ENCODE results near the gene YKT6. TPM values are rescaled to one million over a fixed set of nuclear protein-coding genes. Genes with fewer than 3 reads are reported as not detected.

Gene YKT6
- 111 to 125 TPM (median 118 TPM) in 5 replicates for total RNA-seq (2022; extraction: Qiagen RNA extraction; ENCODE audit: low read depth)

GRCh38 chr7:44200699-44201461 lies at the start of gene YKT6:
Gene YKT6, plus strand, starts transcription at chr7:44200978. Its CDS starts 158 bp downstream, at chr7:44201136.

GRCh38 chr7:44189286-44189992 lies 11.3 kb upstream of the YKT6 start, which contains the start of gene GCK:
Gene GCK, minus strand, starts transcription at chr7:44189439. Its CDS starts 486 bp downstream, at chr7:44188953.

Other genes with a start within 250 kb of the YKT6 start
- gene SPDYE1, start 203.1 kb upstream of the YKT6 start, total RNA-seq (2022; extraction: Qiagen RNA extraction; ENCODE audit: low read depth) = not detected in 5 replicates
- 57.6 to 72.3 TPM (median 66.5 TPM) in 5 replicates for gene DBNL, start 156.3 kb upstream of the YKT6 start, total RNA-seq (2022; extraction: Qiagen RNA extraction; ENCODE audit: low read depth)
- gene PGAM2, start 135.4 kb upstream of the YKT6 start, total RNA-seq (2022; extraction: Qiagen RNA extraction; ENCODE audit: low read depth) = not detected in 5 replicates
- gene POLM, start 118.4 kb upstream of the YKT6 start, total RNA-seq (2022; extraction: Qiagen RNA extraction; ENCODE audit: low read depth) = 5.6 to 7.5 TPM (median 6.6 TPM) in 5 replicates
- 0.05 TPM in 1 of 5 replicates, not detected in the others for gene AEBP1, start 96.6 kb upstream of the YKT6 start, total RNA-seq (2022; extraction: Qiagen RNA extraction; ENCODE audit: low read depth)
- gene POLD2, start 77.4 kb upstream of the YKT6 start, total RNA-seq (2022; extraction: Qiagen RNA extraction; ENCODE audit: low read depth) = 131 to 171 TPM (median 158 TPM) in 5 replicates
- gene MYL7, start 59.6 kb upstream of the YKT6 start, total RNA-seq (2022; extraction: Qiagen RNA extraction; ENCODE audit: low read depth) = 1.2 TPM in 1 of 5 replicates, not detected in the others
- not detected in 5 replicates for gene GCK, start 11.5 kb upstream of the YKT6 start, total RNA-seq (2022; extraction: Qiagen RNA extraction; ENCODE audit: low read depth)
- gene CAMK2B, start 124.6 kb downstream of the YKT6 start, total RNA-seq (2022; extraction: Qiagen RNA extraction; ENCODE audit: low read depth) = 0.09 to 0.46 TPM (median 0.29 TPM) in 5 replicates